HepG2 (cell line): Measurements from ENCODE around the gene ANKRD39. TPM values are rescaled to one million over a fixed set of nuclear protein-coding genes. Genes with fewer than 3 reads are reported as not detected.
"Not testable (repeated sequence)": the region's sequence is repeated elsewhere in the genome, so short reads cannot be mapped to it uniquely, and the experiment has no call there.

Experiments used
- ATAC-seq: fragments of 200-7000 bp; cut with Tn5 transposase; 3 replicates; pipeline ENCODE4 v1.9.1; 2020; ENCODE audit warnings: mild to moderate bottlenecking, moderate library complexity
- BruUV-seq: library from RNA; stranded (reverse); fragments of 400-500 nt; replicated peaks from 2 replicates; lab custom pipeline; 2021; lab: Mats Ljungman, UMichigan
- CTCF ChIA-PET: fragments of 300-600 bp; formaldehyde crosslinking; extraction: SDS; loops from one replicate; lab custom pipeline; 2021; ENCODE audit warnings: low total read pairs, inconsistent platforms, low intra/inter-chr PET ratio; lab: Yijun Ruan, JAX
- POLR2A ChIA-PET: fragments of 350-600 bp; sonication (Branson Sonifier 250); formaldehyde crosslinking; loops from one replicate; lab custom pipeline; 2020; ENCODE audit warnings: antibody characterized with exemption, inconsistent platforms; lab: Yijun Ruan, JAX
- DNase-seq: peaks from one replicate; pipeline ENCODE4 v3.0.0-alpha.2; 2015; ENCODE audit warnings: low spot score
- FAIRE-seq: peaks from 3 replicates; lab custom pipeline; 2011; peaks lifted over from hg19 to GRCh38; lab: Jason Lieb, UNC
- H2AFZ ChIP-seq: one replicate; pipeline ENCODE4 v1.6.1; 2011; ENCODE audit warnings: low read length, inconsistent platforms
- H3K27ac ChIP-seq: fragments of 300-600 bp; 3 replicates; pipeline ENCODE4 v1.8.0; 2011; ENCODE audit warnings: mixed run types, mild to moderate bottlenecking, mixed read lengths, low read length, inconsistent platforms; ENCODE audit not compliant: insufficient read depth; ENCODE audit errors: extremely low read length
- H3K27me3 ChIP-seq, 2 experiments: fragments of 200-600 bp in 1 of 2; 2 replicates in 1 of 2; 3 replicates in 1 of 2; pipeline versions ENCODE4 v1.6.0 to v1.8.0; 2011; ENCODE audit warnings: low read length in 2 of 2, mild to moderate bottlenecking in 2 of 2, moderate library complexity in 2 of 2, inconsistent platforms in 1 of 2; ENCODE audit not compliant: insufficient read depth in 2 of 2, control insufficient read depth in 1 of 2
- H3K36me3 ChIP-seq, 2 experiments: fragments of 200-600 bp in 1 of 2; replicated peaks in 1 of 2; 2 replicates in 1 of 2; 3 replicates in 1 of 2; pipeline versions ENCODE4 v1.5.1 to v1.8.0; 2011; ENCODE audit warnings: low read length in 2 of 2, inconsistent platforms in 1 of 2; ENCODE audit not compliant: insufficient read depth in 2 of 2, control insufficient read depth in 1 of 2
- H3K4me1 ChIP-seq: 2 replicates; pipeline ENCODE4 v1.5.1; 2012; ENCODE audit warnings: low read length, inconsistent platforms; ENCODE audit not compliant: insufficient read depth
- H3K4me2 ChIP-seq: 2 replicates; pipeline ENCODE4 v1.6.0; 2011; ENCODE audit warnings: low read depth, low read length, inconsistent platforms
- H3K4me3 ChIP-seq, 3 experiments: fragments of 200-600 bp in 1 of 3; sonication (generic), shearing (Covaris generic) in 1 of 3; replicated peaks in 1 of 3; 2 replicates each; pipeline ENCODE4 v1.5.1; 2011 to 2016; ENCODE audit warnings: low read length in 3 of 3, inconsistent platforms in 2 of 3, low read depth in 2 of 3, mild to moderate bottlenecking in 2 of 3, control low read depth in 1 of 3, mixed read lengths in 1 of 3; ENCODE audit not compliant: insufficient read depth in 1 of 3
- H3K79me2 ChIP-seq: one replicate; pipeline ENCODE4 v1.6.1; 2011; ENCODE audit warnings: low read length, inconsistent platforms; ENCODE audit not compliant: insufficient read depth
- H3K9ac ChIP-seq: 2 replicates; pipeline ENCODE4 v1.6.0; 2011; ENCODE audit warnings: mild to moderate bottlenecking, low read depth, low read length, inconsistent platforms; ENCODE audit not compliant: insufficient read depth
- H3K9me3 ChIP-seq: 2 replicates; pipeline ENCODE4 v1.5.1; 2012; ENCODE audit warnings: mild to moderate bottlenecking, low read length
- H4K20me1 ChIP-seq: 2 replicates; pipeline ENCODE4 v1.6.0; 2011; ENCODE audit warnings: inconsistent platforms, mild to moderate bottlenecking, low read length, moderate library complexity; ENCODE audit not compliant: insufficient read depth
- HOXD1 ChIP-seq: sonication (generic); formaldehyde crosslinking; IDR thresholded peaks from 2 replicates; pipeline ENCODE4 v1.5.0; 2020; ENCODE audit warnings: missing genetic modification reagents
- NFE2 ChIP-seq: sonication (generic); formaldehyde crosslinking; IDR thresholded peaks from 2 replicates; pipeline ENCODE4 v1.4.0; 2020; ENCODE audit warnings: missing genetic modification reagents
- RFXANK ChIP-seq: IDR thresholded peaks from 2 replicates; pipeline ENCODE4 v1.6.1; 2016
- WGBS: methylation state at CpG from one replicate; pipeline ENCODE4 v1.1.6; 2017; ENCODE audit warnings: low lambda C conversion rate; 5-methylcytosine and 5-hydroxymethylcytosine counted together
- in situ Hi-C: cut with HindIII; loops from 2 replicates; pipeline ENCODE4 v1.10.0; 2017; ENCODE audit warnings: low pct_unique_long_range_greater_than_20kb; ENCODE audit not compliant: extremely low pct_ligation_motif_present
- intact Hi-C: fragments of 100-400 bp; cut with micrococcal nuclease; formaldehyde crosslinking; loops from one replicate; pipeline ENCODE4 v1.10.0; 2022; ENCODE audit not compliant: unreplicated experiment
- polyA plus RNA-seq, 8 experiments: library from polyadenylated mRNA; depleted of rRNA in 3 of 8; stranded (reverse) in 7 of 8; unstranded in 1 of 8; fragments of >200 nt; fragmentation: Illumina TruSeq in 4 of 8; extraction: Trizol in 4 of 8; gene quantifications; 2 replicates each; pipeline versions ENCODE4 v1.2.1 to v1.2.3, GENCODE V29; 2011 to 2016; ENCODE audit warnings: low read depth in 4 of 8, missing spikeins in 1 of 8, mixed read lengths in 1 of 8; ENCODE audit not compliant: insufficient read depth in 1 of 8
- total RNA-seq, 5 experiments: library from RNA; depleted of rRNA; stranded (reverse); fragments of >200 nt; fragmentation: Illumina TruSeq; extraction: Trizol; gene quantifications; 2 replicates each; pipeline ENCODE4 v1.2.3, GENCODE V29; 2016; ENCODE audit warnings: low read depth in 1 of 5
- TF ChIP-seq, protein P1 (sequence below): fragments of 450-650 bp; IDR thresholded peaks from 2 replicates; pipeline ENCODE4 v1.6.1; 2016

Gene ANKRD39
- total and polyA plus RNA-seq, 2 of the 13 experiments (the other 11 are each of a cell fraction or from before 2014, with no cell fraction given): 23.2 to 24.8 TPM

DNA sequence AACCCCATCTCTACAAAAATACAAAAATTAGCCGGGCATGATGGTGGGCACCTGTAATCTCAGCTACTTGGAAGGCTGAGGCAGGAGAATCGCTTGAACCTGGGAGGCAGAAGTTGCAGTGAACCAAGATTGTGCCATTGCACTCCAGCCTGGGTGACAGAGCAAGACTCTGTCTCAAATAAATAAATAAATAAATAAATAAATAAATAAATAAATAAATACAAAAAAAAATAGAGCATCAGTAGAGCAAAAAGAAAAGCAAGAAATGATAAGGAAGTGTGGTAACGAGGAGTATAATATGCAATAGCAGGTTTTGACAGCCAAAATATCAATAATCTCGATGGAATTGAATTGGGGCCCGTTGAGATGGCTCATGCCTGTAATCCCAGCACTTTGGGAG is 31.7 kb upstream of the ANKRD39 start:
- BruUV-seq, H3K79me2 ChIP-seq, H3K9ac ChIP-seq, H2AFZ ChIP-seq, H3K27ac ChIP-seq, DNase-seq, H3K4me3 ChIP-seq, H3K4me1 ChIP-seq, intact Hi-C loops, in situ Hi-C loops, H3K36me3 ChIP-seq, H4K20me1 ChIP-seq, FAIRE-seq, ATAC-seq, H3K4me2 ChIP-seq, H3K9me3 ChIP-seq, CTCF ChIA-PET: not testable (repeated sequence)
- peaks cover 16 to 59% of the 10 kb centered on the region in 2 experiments; a peak in 4 of 5 replicates for H3K27me3 ChIP-seq
- 32% methylated on average over 5 of the region's 5 CpGs for WGBS
- POLR2A ChIA-PET: interaction anchor here (1.2 kb wide), 1 partner anchor 32 kb away, joined by 3 read pairs; the partner anchor contains the start of gene ANKRD39

DNA sequence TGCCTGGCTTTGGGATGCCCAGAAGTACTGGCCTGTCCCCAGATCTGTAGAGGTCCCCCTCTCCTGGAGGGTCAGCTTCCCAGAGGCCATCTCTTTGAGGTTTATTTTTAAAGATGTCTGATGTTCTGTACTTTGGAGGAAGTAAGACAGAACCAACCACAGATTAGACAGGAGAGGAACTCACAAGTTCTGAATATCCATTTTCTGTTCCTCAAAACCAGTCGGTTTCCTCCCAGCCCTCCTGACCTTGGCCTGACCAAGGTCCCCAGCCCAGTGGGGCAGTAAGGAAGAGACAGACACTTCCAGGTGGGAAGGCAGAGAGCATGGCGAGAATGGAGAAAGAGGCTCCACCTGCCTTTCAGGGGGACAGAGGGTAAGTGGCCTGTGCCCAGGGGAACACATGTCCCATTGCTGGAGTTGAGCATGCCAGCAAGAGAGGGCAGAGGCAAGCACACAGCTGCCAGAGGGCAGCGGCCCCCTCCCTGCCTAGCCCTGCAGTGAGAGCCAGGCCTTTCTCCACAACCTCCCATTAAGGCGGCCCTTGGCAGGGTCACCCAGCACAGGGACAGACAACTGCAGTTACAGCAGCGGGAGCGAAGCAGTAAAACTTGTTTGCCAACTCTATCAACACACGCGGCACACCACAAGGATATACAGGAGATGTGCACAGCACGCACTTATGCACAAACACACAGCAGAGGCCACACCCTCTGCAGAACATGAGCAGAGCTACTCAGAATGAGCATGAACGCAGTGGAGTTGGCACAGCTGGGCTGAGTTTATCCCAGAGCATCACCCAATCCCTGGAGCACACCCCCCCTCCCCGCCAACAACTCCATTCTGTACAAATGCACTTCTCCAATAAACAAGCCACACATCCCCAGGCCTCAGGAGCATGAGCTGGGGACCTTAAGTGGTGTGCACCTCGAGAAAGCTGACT is 30.5 kb upstream of the ANKRD39 start:
- Histone ChIP-seq H4K20me1 (no peaks in the 10 kb centered on the region), H3K9me3 (no peaks in the 10 kb centered on the region), H3K9ac (no peak overlapping the region), H3K4me2 (no peak overlapping the region), H3K27me3 (peaks cover 24 to 68% of the 10 kb centered on the region in 2 experiments), H2AFZ (no peak overlapping the region), H3K4me3 (no peak overlapping the region), H3K79me2 (no peaks in the 10 kb centered on the region)
- in situ Hi-C loops (no loop called here), intact Hi-C loops (no loop called here)
- WGBS: 52% methylated on average over 9 of the region's 12 CpGs
- POLR2A ChIA-PET: no interaction called here
- no peak for DNase-seq
- no peak for TF ChIP-seq NFE2
- no peak for TF ChIP-seq HOXD1 (CRISPR knock-in tag)
- TF ChIP-seq RFXANK: no peak
- TF ChIP-seq, protein P1, sequence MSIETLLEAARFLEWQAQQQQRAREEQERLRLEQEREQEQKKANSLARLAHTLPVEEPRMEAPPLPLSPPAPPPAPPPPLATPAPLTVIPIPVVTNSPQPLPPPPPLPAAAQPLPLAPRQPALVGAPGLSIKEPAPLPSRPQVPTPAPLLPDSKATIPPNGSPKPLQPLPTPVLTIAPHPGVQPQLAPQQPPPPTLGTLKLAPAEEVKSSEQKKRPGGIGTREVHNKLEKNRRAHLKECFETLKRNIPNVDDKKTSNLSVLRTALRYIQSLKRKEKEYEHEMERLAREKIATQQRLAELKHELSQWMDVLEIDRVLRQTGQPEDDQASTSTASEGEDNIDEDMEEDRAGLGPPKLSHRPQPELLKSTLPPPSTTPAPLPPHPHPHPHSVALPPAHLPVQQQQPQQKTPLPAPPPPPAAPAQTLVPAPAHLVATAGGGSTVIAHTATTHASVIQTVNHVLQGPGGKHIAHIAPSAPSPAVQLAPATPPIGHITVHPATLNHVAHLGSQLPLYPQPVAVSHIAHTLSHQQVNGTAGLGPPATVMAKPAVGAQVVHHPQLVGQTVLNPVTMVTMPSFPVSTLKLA: no peak
- TF ChIP-seq, all 625 proteins: peak for 0
- CTCF ChIA-PET: no interaction called here
- no peak overlapping the region for H3K27ac ChIP-seq
- no TSS peak for BruUV-seq
- ATAC-seq: no peak
- H3K4me1 ChIP-seq: no peaks in the 10 kb centered on the region
- FAIRE-seq: no peak
- H3K36me3 ChIP-seq: no peaks in the 10 kb centered on the region
